Activated B cell treated with CpG ODN at 0.5 μM for 24 hours (primary cell): Measurements from ENCODE around the gene SLC16A5. TPM values are rescaled to one million over a fixed set of nuclear protein-coding genes. Genes with fewer than 3 reads are reported as not detected.

Source experiments
- ATAC-seq: fragments of 200-7000 bp; cut with Tn5 transposase; one replicate; pipeline ENCODE4 v1.10.0; 2021; ENCODE audit warnings: low read depth, mild to moderate bottlenecking, moderate library complexity
- CTCF ChIA-PET: fragments of 350-600 bp; sonication (Branson Sonifier 250); formaldehyde crosslinking; loops from one replicate; lab custom pipeline; 2021; ENCODE audit warnings: antibody characterized with exemption; lab: Charles Lee
- POLR2A ChIA-PET: fragments of 350-600 bp; sonication (Branson Sonifier 250); formaldehyde crosslinking; loops from one replicate; lab custom pipeline; 2021; ENCODE audit warnings: antibody characterized with exemption; lab: Charles Lee
- DNase-seq: peaks from one replicate; pipeline ENCODE4 v3.0.0; 2022
- H3K27ac Mint-ChIP-seq: one replicate; pipeline ENCODE4 v1.8.0; 2020; ENCODE audit warnings: mixed read lengths
- H3K27me3 Mint-ChIP-seq: one replicate; pipeline ENCODE4 v1.8.0; 2021; ENCODE audit warnings: mixed read lengths
- H3K36me3 Mint-ChIP-seq: one replicate; pipeline ENCODE4 v1.8.0; 2021; ENCODE audit warnings: low read depth, mixed read lengths
- H3K4me1 Mint-ChIP-seq: one replicate; pipeline ENCODE4 v1.8.0; 2021; ENCODE audit warnings: mixed read lengths
- H3K4me3 Mint-ChIP-seq: one replicate; pipeline ENCODE4 v1.8.0; 2020; ENCODE audit warnings: mild to moderate bottlenecking, mixed read lengths
- H3K9me3 Mint-ChIP-seq: one replicate; pipeline ENCODE4 v1.8.0; 2020; ENCODE audit warnings: mixed read lengths
- CTCF ChIP-seq: fragments of 200-600 bp; IDR thresholded peaks from one replicate; pipeline ENCODE4 v1.8.0; 2022; ENCODE audit warnings: antibody characterized with exemption, mild to moderate bottlenecking
- intact Hi-C: fragments of 100-400 bp; cut with micrococcal nuclease; formaldehyde crosslinking; loops from one replicate; pipeline ENCODE4 v1.15.1; 2024
- total RNA-seq: library from RNA; stranded (reverse); gene quantifications from 2 replicates; pipeline ENCODE4 v1.2.3, GENCODE V29; 2022

Gene SLC16A5
- total RNA-seq, 1 donor from 2014 or later, result 5.7 TPM

- ATAC-seq (no peak), DNase-seq (no peak)
- Mint-ChIP-seq H3K4me3 (peak overlapping the region; percentile 89), H3K36me3 (peaks cover 5% of the 10 kb centered on the region), H3K27ac (peak overlapping the region; percentile 76), H3K9me3 (no peaks in the 10 kb centered on the region), H3K4me1 (peaks cover 43% of the 10 kb centered on the region), H3K27me3 (no peaks in the 10 kb centered on the region)
- intact Hi-C loops, result loop anchor here (10.0 kb wide), 1 partner anchor 154 kb away; the partner anchor contains the start of genes GGA3 and MRPS7
- no peak for TF ChIP-seq CTCF
- ChIA-PET CTCF (interaction anchor here (0.6 to 8.7 kb wide), 11 partner anchors 21 to 160 kb away, joined by 3 to 192 read pairs (median 3); partner anchors contain the start of genes MIF4GD and NT5C), POLR2A (interaction anchor here (0.5 to 3.0 kb wide), 19 partner anchors 17 to 187 kb away, joined by 3 to 58 read pairs (median 7); partner anchors contain the start of genes ATP5PD, GGA3, JPT1 and KCTD2)
Measured at GRCh38 chr17:75110234-75110937, 22.6 kb downstream of the SLC16A5 start.

- TF ChIP-seq CTCF, result no peak
- ChIA-PET CTCF (interaction anchor here (1.2 to 8.7 kb wide), 5 partner anchors 19 to 151 kb away, joined by 3 to 192 read pairs (median 116); partner anchors contain the start of genes NT5C and NUP85), POLR2A (interaction anchor here (0.7 to 3.0 kb wide), 5 partner anchors 20 to 159 kb away, joined by 3 to 58 read pairs (median 4); partner anchors contain the start of genes MIF4GD and NT5C)
- intact Hi-C loops, result loop anchor here (10.0 kb wide), 1 partner anchor 153 kb away; the partner anchor contains the start of genes GGA3 and MRPS7
- Mint-ChIP-seq H3K4me1 (peaks cover 58% of the 10 kb centered on the region), H3K27ac (peak overlapping the region; percentile 62), H3K36me3 (peaks cover 5% of the 10 kb centered on the region), H3K9me3 (no peaks in the 10 kb centered on the region), H3K27me3 (no peaks in the 10 kb centered on the region), H3K4me3 (peak overlapping the region; percentile 7)
- ATAC-seq (no peak), DNase-seq (no peak)
Measured at GRCh38 chr17:75111777-75112335, 24.1 kb downstream of the SLC16A5 start.

- DNase-seq (peak; percentile 67), ATAC-seq (peak; percentile 55)
- H3K27ac Mint-ChIP-seq, result peak overlapping the region; percentile 93
- intact Hi-C loops, result loop anchor here (1.0 to 10.0 kb wide), 9 partner anchors 17 to 298 kb away; partner anchors contain the start of genes GGA3, JPT1, MRPS7 and NT5C
- H3K9me3 Mint-ChIP-seq, result no peaks in the 10 kb centered on the region
- peaks cover 74% of the 10 kb centered on the region for H3K4me1 Mint-ChIP-seq
- H3K4me3 Mint-ChIP-seq, result peak overlapping the region; percentile 79
- TF ChIP-seq CTCF, result no peak
- peaks cover 6% of the 10 kb centered on the region for H3K36me3 Mint-ChIP-seq
- POLR2A ChIA-PET, result interaction anchor here (0.5 to 9.7 kb wide), 31 partner anchors 9 to 594 kb away, joined by 3 to 292 read pairs (median 5); partner anchors contain the start of genes GGA3, JPT1, MIF4GD and MRPL58
- H3K27me3 Mint-ChIP-seq, result no peaks in the 10 kb centered on the region
- CTCF ChIA-PET, result interaction anchor here (0.6 to 8.7 kb wide), 42 partner anchors 10 to 334 kb away, joined by 3 to 192 read pairs (median 6); partner anchors contain the start of genes GGA3, GRB2, JPT1 and MIF4GD
Measured at GRCh38 chr17:75113798-75114551, 26.2 kb downstream of the SLC16A5 start.

GRCh38 chr17:75114552-75115314 lies 27.0 kb downstream of the SLC16A5 start:
- ATAC-seq (peak; percentile 45), DNase-seq (no peak)
- ChIA-PET CTCF (interaction anchor here (0.9 to 8.7 kb wide), 36 partner anchors 11 to 297 kb away, joined by 3 to 192 read pairs (median 6); partner anchors contain the start of genes GGA3, GRB2, JPT1 and MIF4GD), POLR2A (interaction anchor here (0.6 to 9.7 kb wide), 31 partner anchors 10 to 297 kb away, joined by 3 to 292 read pairs (median 6); partner anchors contain the start of genes GGA3, JPT1, MIF4GD and MRPL58)
- H3K4me1 Mint-ChIP-seq, result peaks cover 71% of the 10 kb centered on the region
- H3K4me3 Mint-ChIP-seq, result peak overlapping the region; percentile 79
- H3K9me3 Mint-ChIP-seq, result no peaks in the 10 kb centered on the region
- intact Hi-C loops, result loop anchor here (1.0 to 10.0 kb wide), 9 partner anchors 17 to 298 kb away; partner anchors contain the start of genes GGA3, JPT1, MRPS7 and NT5C
- no peak for TF ChIP-seq CTCF
- peak overlapping the region; percentile 93 for H3K27ac Mint-ChIP-seq
- H3K36me3 Mint-ChIP-seq, result peaks cover 6% of the 10 kb centered on the region
- no peaks in the 10 kb centered on the region for H3K27me3 Mint-ChIP-seq
